Ishikawa (cell line): ENCODE results near the gene HPDL.

Source experiments
- CEBPB ChIP-seq: IDR thresholded peaks from 2 replicates; pipeline ENCODE4 v1.6.1; 2012
- CREB1 ChIP-seq: IDR thresholded peaks from 2 replicates; pipeline ENCODE4 v1.6.1; 2012; ENCODE audit warnings: low read depth
- EGR1 ChIP-seq: IDR thresholded peaks from 2 replicates; pipeline ENCODE4 v1.6.1; 2012
- EP300 ChIP-seq: IDR thresholded peaks from 2 replicates; pipeline ENCODE4 v1.6.1; 2012; ENCODE audit warnings: borderline replicate concordance
- FOXM1 ChIP-seq: IDR thresholded peaks from 2 replicates; pipeline ENCODE4 v1.6.1; 2012; ENCODE audit warnings: low read depth, borderline replicate concordance
- NFIC ChIP-seq: IDR thresholded peaks from 2 replicates; pipeline ENCODE4 v1.6.1; 2012
- RAD21 ChIP-seq: IDR thresholded peaks from 2 replicates; pipeline ENCODE4 v1.6.1; 2012; ENCODE audit warnings: low read depth
- TAF1 ChIP-seq: IDR thresholded peaks from 2 replicates; pipeline ENCODE4 v1.6.1; 2012; ENCODE audit warnings: low read depth, mild to moderate bottlenecking
- TCF12 ChIP-seq: IDR thresholded peaks from 2 replicates; pipeline ENCODE4 v1.6.1; 2012; ENCODE audit warnings: low read depth
- TEAD4 ChIP-seq: IDR thresholded peaks from 2 replicates; pipeline ENCODE4 v1.6.1; 2012
- YY1 ChIP-seq: IDR thresholded peaks from 2 replicates; pipeline ENCODE4 v1.6.1; 2012; ENCODE audit warnings: low read depth
- ZBTB7A ChIP-seq: IDR thresholded peaks from 2 replicates; pipeline ENCODE4 v1.6.1; 2012; ENCODE audit warnings: low read depth
- TF ChIP-seq, protein P1 (sequence below): IDR thresholded peaks from 2 replicates; pipeline ENCODE4 v1.6.1; 2012
- TF ChIP-seq, protein P2 (sequence below): IDR thresholded peaks from 2 replicates; pipeline ENCODE4 v1.6.1; 2012
- TF ChIP-seq, protein P3 (sequence below): IDR thresholded peaks from 2 replicates; pipeline ENCODE4 v1.6.1; 2012; ENCODE audit warnings: low read depth, mild to moderate bottlenecking

Gene HPDL

DNA sequence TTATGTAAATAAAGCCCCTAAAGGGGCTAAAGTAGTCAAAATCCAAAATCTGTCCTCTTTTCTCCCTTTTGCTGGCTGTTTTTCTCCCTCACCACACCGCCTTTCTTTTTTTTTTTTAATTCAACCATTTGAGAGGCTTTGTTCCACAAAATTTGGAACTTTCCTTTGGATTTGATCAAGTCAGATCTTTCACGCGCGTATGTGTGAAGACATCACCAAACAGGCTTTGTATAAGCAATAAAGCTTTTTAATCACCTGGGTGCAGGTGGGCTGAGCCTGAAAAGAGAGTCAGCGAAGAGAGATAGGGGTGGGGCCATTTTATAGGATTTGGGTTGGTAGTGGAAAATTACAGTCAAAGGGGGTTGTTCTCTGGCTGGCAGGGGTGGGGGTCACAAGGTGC lies 5.3 kb upstream of the HPDL start:
- TF ChIP-seq FOXM1 (no peak), ZBTB7A (no peak), RAD21 (no peak), NFIC (no peak), CREB1 (no peak)
- TF ChIP-seq, protein P1, sequence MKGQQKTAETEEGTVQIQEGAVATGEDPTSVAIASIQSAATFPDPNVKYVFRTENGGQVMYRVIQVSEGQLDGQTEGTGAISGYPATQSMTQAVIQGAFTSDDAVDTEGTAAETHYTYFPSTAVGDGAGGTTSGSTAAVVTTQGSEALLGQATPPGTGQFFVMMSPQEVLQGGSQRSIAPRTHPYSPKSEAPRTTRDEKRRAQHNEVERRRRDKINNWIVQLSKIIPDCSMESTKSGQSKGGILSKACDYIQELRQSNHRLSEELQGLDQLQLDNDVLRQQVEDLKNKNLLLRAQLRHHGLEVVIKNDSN, result no peak

DNA sequence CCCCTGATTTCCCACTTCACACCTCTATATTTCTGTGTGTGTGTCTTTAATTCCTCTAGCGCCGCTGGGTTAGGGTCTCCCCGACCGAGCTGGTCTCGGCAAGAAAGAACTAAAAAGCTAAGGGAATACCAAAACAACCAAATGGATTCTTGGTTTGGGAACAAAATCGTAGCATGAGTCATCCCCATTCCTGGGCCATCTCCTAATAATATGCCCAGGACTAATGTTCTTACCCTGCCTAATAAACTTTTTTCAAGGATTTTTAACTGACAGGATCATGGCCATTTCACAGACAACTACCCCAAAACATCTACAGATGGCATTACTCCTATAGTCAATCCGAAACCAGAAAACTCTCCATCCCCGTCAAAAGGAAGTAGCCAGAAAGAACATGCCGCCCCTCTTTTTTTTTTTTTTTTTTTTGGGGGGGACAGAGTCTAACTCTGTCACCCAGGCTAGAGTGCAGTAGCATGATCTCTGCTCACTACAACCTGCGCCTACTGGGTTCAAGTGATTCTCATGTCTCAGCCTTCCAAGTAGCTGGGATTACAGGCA lies 4.1 kb upstream of the HPDL start:
- no peak for TF ChIP-seq TEAD4
- no peak for TF ChIP-seq EGR1
- no peak for TF ChIP-seq CREB1

DNA sequence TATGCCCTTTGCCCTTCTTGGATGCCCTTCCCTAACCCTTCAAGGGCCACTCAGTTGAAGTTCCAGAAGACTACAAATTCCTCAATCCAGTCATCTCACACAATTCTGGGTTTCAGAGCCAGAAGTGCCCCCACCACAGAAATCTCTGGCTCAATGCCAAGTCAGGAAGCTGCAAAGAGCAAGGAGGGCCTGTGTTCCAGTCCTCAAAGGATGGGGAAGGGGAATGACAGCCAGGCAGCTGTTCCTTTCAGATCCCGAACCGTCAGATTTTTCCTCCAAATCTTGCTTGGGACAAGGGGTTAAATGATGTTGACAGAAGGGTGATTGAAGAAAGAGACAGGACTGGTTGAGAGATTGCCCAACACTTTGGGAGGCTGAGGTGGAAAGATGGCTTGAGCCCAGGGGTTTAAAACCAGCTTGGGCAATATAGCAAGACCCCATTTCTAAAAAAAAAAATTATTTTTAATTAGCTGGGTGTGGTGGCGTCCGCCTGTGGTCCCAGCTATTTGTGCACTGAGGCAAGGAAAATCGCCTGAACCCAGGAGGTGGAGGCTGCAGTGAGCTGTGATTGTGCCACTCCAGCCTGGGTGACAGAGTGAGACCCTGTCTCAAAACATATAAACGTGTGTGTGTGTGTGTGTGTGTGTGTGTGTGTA lies 716 bp upstream of the HPDL start:
- no peak for TF ChIP-seq TEAD4
- TF ChIP-seq, protein P2, sequence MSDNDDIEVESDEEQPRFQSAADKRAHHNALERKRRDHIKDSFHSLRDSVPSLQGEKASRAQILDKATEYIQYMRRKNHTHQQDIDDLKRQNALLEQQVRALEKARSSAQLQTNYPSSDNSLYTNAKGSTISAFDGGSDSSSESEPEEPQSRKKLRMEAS, result no peak
- no peak for TF ChIP-seq FOXM1
- no peak for TF ChIP-seq ZBTB7A
- peak; percentile 65 for TF ChIP-seq NFIC
- TF ChIP-seq, protein P1, result no peak
- TF ChIP-seq TCF12, result no peak

DNA sequence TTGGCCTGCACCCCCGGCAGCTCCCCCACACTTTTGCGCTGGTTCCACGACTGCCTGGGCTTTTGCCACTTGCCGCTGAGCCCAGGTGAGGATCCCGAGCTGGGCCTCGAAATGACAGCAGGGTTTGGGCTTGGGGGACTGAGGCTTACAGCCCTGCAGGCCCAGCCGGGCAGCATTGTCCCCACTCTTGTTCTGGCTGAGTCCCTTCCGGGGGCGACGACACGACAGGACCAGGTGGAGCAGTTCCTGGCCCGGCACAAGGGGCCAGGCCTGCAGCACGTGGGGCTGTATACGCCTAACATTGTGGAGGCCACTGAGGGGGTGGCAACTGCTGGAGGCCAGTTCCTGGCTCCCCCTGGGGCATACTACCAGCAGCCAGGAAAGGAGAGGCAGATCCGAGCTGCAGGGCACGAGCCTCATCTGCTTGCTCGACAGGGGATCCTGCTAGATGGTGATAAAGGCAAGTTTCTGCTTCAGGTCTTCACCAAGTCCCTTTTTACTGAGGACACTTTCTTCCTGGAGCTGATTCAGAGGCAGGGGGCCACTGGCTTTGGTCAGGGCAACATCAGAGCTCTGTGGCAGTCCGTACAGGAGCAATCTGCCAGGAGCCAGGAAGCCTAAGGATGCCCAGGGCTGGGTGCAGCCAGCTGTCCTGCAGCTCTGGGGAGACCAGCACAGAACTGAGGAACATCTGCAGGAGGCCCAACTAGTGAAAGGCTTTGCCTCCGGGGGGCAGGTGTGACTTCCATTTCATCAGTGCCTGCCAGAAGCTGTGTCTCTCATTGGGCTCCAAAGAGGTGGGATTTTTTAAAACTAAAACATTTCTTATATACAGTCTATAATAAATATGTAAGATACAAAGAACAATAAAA lies 1.2 kb downstream of the HPDL start:
- TF ChIP-seq ZBTB7A (no peak), EP300 (no peak), TCF12 (no peak), CEBPB (no peak), YY1 (no peak), FOXM1 (no peak), TAF1 (no peak)
- TF ChIP-seq, protein P1, result no peak
- TF ChIP-seq, protein P2, result no peak

DNA sequence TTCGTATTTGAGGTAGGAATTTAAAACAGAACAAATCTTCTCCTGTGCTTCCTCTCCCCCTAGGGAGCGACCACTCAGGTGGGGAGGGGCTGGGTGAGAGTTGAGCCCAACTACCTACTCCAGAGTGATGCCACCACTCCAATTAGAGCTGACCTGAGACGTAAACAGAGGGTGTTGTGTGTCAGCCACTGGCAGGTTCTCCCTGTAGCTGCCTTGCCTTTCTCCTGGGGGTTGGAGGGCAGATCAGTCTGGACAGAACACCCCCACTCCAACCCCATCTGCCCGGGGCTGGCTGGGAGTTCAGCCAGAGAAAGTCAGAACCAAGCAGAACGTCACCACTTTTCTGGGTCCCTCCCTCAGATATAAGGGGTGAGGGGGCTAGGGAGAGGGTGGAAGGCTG lies 2.0 kb downstream of the HPDL start:
- TF ChIP-seq, protein P2, result no peak

DNA sequence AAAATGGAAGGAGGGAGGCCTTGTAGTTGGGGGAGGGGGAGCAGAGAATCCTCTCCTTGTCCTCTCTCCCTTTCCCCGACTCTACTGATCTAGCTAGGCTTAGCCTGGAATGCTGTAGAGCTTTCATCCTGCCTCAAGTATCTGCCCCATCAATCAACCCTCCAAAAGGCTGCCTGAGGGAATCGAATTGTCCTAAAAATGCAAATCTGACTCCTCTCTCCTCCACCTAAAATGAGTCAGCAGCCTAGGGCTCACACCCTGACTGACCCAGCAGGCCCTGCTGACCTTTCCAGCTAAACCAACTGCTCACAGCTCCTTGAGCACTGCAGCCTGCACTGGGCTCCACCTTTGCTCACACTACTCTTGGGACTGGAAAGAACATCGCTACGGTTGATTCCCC lies 2.8 kb downstream of the HPDL start:
- TF ChIP-seq FOXM1 (no peak), EGR1 (no peak), ZBTB7A (no peak), CREB1 (no peak)
- TF ChIP-seq, protein P2, result no peak

DNA sequence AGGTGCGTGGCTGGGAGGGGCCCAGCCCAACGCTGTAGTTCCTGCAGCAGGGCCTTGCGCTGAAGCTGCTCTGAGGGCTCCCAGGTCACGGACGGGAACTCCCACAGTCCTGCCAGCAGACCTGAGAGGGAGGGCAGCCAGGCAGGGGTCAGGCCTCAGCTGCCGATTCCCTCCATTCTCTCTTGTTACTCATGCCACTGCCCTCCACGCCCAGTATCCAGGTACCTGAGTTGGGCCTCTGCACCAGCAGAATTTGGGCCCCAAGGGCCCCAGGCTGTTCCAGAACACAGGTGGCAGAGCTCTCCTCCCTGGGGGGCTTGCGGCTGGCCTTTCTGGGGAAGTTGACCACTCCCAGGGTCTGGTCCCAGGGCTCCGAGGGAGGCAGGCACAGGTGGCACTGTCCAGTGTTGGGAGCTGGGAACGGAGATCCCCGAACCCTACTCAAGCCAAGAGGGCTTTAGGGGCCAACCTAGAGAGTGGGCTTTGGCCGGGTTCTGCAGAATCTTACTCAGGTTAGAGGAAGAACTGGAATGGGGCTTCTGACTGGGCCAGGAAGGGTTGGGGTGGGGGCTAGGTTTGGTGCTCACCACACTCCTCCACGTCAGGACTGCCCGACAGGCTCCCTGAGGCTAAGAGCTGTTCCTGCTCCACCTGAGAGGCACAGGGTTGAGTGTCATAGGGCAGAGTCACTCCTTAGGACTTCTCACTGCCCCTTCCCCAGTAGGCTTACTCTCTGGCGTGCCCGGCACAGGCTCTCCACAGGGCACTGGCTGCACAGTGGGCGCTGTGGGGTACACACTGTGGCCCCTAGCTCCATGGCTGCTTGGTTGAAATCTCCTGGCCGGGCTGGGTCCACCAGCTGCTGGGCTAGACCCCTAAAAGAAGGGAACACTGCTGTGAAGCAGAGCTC lies 5.0 kb downstream of the HPDL start:
- TF ChIP-seq FOXM1 (no peak), TCF12 (no peak), RAD21 (no peak), CREB1 (no peak)
- TF ChIP-seq, protein P3, sequence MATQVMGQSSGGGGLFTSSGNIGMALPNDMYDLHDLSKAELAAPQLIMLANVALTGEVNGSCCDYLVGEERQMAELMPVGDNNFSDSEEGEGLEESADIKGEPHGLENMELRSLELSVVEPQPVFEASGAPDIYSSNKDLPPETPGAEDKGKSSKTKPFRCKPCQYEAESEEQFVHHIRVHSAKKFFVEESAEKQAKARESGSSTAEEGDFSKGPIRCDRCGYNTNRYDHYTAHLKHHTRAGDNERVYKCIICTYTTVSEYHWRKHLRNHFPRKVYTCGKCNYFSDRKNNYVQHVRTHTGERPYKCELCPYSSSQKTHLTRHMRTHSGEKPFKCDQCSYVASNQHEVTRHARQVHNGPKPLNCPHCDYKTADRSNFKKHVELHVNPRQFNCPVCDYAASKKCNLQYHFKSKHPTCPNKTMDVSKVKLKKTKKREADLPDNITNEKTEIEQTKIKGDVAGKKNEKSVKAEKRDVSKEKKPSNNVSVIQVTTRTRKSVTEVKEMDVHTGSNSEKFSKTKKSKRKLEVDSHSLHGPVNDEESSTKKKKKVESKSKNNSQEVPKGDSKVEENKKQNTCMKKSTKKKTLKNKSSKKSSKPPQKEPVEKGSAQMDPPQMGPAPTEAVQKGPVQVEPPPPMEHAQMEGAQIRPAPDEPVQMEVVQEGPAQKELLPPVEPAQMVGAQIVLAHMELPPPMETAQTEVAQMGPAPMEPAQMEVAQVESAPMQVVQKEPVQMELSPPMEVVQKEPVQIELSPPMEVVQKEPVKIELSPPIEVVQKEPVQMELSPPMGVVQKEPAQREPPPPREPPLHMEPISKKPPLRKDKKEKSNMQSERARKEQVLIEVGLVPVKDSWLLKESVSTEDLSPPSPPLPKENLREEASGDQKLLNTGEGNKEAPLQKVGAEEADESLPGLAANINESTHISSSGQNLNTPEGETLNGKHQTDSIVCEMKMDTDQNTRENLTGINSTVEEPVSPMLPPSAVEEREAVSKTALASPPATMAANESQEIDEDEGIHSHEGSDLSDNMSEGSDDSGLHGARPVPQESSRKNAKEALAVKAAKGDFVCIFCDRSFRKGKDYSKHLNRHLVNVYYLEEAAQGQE, result no peak
- TF ChIP-seq, protein P1, result no peak
- TF ChIP-seq, protein P2, result no peak
